NCI-H2081 treated with DMSO at 0.1 percent for 48 hours (cell line): ENCODE measurements around the gene AGPAT3.

ENCODE experiments used
- DNase-seq: peaks from one replicate; lab custom pipeline; 2025; lab: John Stamatoyannopoulos, UW

Gene AGPAT3

DNA sequence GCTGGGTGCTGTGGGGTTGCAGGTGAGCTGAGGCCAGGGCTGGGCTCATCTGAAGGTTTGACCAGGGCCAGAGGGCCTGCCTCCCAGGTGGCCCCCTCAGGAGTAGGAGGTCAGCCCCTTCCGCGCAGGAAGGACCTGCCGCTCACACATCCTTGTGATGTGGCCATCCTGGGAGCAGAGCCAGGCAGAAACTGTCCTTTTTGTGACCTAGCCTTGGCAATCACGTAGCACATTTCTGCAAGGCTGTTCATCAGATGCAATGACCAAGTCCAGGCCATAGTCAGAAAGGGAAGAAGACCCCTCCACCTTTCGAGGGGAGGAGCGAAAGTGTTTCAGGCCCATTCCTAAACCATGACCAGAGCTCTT lies 91.6 kb downstream of the AGPAT3 start:
- no peak for DNase-seq

- DNase-seq = no peak
Observed at GRCh38 chr21:43957128-43957571, 92.1 kb downstream of the AGPAT3 start.

GRCh38 chr21:43957611-43958362 lies 92.8 kb downstream of the AGPAT3 start:
- DNase-seq = no peak

DNA sequence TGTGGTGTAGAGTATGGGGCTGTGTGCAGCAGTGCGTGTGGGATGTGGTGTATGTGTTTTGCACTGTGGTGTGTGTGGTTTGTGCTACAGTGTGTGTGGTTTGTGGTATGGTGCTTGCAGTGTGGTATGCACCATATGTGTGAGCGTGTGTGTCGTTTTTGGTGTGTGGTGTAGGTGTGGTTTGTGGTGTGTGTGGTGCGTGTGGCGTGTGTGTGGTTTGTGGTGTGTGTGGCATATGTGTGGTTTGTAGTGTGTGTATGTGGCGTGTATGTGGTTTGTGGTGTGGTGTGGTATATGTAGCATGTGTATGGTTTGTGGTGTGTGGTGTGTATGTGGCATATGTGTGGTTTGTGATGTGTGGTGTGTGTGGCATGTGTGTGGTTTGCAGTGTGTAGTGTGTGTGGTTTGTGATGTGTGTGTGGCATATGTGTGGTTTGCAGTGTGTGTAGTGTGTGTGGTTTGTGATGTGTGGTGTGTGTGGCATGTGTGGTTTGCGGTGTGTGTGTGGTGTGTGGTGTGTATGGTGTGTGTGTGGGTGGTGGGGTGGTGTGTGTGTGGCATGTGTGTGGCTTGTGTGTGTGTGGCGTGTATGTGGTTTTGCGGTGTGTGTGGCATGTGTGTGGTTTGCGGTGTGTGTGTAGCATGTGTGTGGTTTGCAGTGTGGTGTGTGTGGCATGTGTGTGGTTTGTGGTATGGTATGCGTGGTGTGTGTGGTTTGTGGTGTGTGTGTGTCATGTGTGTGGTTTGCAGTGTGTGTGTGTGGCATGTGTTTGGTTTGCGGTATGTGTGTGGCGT lies 93.5 kb downstream of the AGPAT3 start:
- DNase-seq = no peak

- DNase-seq = no peak
Observed at GRCh38 chr21:43959231-43960116, 94.5 kb downstream of the AGPAT3 start.

DNA sequence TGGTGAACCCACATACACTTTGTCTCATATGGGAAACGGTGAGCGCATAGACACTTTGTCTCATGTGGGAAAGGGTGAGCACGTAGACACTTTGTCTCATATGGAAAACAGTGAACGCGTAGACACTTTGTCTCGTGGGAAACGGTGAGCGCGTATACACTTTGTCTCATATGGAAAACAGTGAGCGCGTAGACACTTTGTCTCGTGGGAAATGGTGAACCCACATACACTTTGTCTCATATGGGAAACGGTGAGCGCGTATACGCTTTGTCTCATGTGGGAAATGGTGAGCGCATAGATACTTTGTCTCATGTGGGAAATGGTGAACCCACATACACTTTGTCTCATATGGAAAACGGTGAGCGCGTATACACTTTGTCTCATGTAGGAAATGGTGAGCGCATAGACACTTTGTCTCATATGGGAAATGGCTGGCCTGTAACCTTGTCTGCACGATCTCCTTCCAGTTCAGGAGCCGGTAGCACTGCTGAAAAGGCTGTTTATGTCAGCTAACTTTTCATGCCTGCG lies 96.4 kb downstream of the AGPAT3 start:
- no peak for DNase-seq

GRCh38 chr21:43965911-43966585 lies 101.0 kb downstream of the AGPAT3 start:
- no peak for DNase-seq

- no peak for DNase-seq
Observed at GRCh38 chr21:43966946-43967512, 102.0 kb downstream of the AGPAT3 start.

- DNase-seq = no peak
Observed at GRCh38 chr21:43967981-43968380, 103.0 kb downstream of the AGPAT3 start.

GRCh38 chr21:43968410-43969114 lies 103.5 kb downstream of the AGPAT3 start:
- no peak for DNase-seq

GRCh38 chr21:43969115-43969444 lies 104.1 kb downstream of the AGPAT3 start:
- no peak for DNase-seq

GRCh38 chr21:43970551-43970950 lies 105.5 kb downstream of the AGPAT3 start:
- DNase-seq = no peak

GRCh38 chr21:43971201-43971991 lies 106.4 kb downstream of the AGPAT3 start:
- DNase-seq = no peak

GRCh38 chr21:43971992-43972255 lies 106.9 kb downstream of the AGPAT3 start:
- DNase-seq = no peak

- DNase-seq = no peak
Observed at GRCh38 chr21:43972850-43973633, 108.0 kb downstream of the AGPAT3 start.

DNA sequence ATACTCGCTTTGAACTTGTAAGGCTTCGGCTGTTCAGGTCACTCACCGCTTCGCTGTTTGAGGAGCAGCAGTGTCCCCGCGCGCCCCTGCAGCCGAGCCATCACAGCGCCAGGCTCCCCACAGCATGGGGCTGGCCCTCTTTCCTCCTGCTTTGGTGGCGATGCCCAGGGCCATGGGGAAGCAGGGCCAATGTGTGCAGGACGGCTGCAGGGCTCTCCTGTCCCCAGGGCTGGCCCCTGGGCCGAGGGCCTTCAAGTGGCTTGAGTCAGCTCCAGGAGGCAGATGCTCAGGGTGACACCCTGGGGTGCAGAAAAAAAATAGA lies 108.6 kb downstream of the AGPAT3 start:
- DNase-seq = no peak

DNA sequence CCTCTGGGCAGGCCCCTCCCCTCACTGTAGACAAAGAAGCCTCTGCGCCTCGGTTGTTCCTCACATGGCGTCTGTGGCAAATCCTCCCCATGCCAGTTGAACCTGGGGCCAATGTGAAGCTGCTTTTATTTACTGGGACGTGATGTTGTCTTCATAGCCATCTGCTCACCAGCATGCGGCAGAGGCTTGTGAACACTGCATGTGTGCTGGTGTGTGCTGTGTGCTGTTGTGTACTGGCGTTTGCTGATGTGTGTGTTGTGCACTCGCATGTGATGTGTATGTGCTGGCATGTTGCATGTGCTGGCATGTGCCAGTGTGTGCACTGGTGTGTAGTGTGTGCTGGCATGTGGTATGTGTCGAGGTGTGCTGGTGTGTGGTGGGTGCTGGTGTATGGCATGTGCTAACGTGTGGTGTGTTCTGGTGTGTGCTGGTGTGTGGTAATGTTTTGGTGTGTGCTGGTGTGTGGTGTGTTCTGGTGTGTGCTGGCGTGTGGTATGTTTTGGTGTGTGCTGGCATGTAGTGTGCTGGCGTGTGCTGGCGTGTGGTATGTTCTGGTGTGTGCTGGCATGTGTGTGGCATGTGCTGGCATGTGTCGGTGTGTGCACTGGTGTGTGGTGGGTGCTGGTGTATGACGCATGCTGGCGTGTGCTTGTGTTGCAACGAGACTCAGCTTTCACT lies 109.9 kb downstream of the AGPAT3 start:
- no peak for DNase-seq

- no peak for DNase-seq
Observed at GRCh38 chr21:43975469-43976098, 110.6 kb downstream of the AGPAT3 start.
